Liver (tissue), 9 donors: ENCODE data around the gene ZCCHC14. TPM values are rescaled to one million over a fixed set of nuclear protein-coding genes. Genes with fewer than 3 reads are reported as not detected.

Experiments
- DNase-seq: peaks from one replicate; pipeline ENCODE4 v3.0.0-alpha.2; 2017; ENCODE audit warnings: low spot score
- H3K27ac ChIP-seq, 2 donors: one replicate each; pipeline ENCODE4 v1.7.0; 2013; ENCODE audit warnings: inconsistent platforms in 2 of 2, low read length in 2 of 2, control low read depth in 1 of 2, low read depth in 1 of 2, mild to moderate bottlenecking in 1 of 2
- H3K27me3 ChIP-seq, 4 donors: one replicate each; pipeline versions ENCODE4 v1.6.1 to v1.7.0; 2013; ENCODE audit warnings: low read length in 3 of 4, inconsistent platforms in 1 of 4, mild to moderate bottlenecking in 1 of 4, moderate library complexity in 1 of 4; ENCODE audit not compliant: control insufficient read depth in 4 of 4, insufficient read depth in 4 of 4
- H3K36me3 ChIP-seq, 4 donors: one replicate each; pipeline versions ENCODE4 v1.6.1 to v1.7.0; 2013; ENCODE audit warnings: low read length in 3 of 4, mild to moderate bottlenecking in 3 of 4, low read depth in 1 of 4, moderate library complexity in 1 of 4; ENCODE audit not compliant: control insufficient read depth in 4 of 4, insufficient read depth in 3 of 4
- H3K4me1 ChIP-seq, 4 donors: one replicate each; pipeline versions ENCODE4 v1.6.1 to v1.7.0; 2013; ENCODE audit warnings: low read length in 3 of 4, mild to moderate bottlenecking in 3 of 4, moderate library complexity in 1 of 4; ENCODE audit not compliant: control insufficient read depth in 4 of 4, insufficient read depth in 4 of 4
- H3K4me3 ChIP-seq, 3 donors: one replicate each; pipeline versions ENCODE4 v1.6.1 to v1.7.0; 2013; ENCODE audit warnings: low read length in 3 of 3, control low read depth in 1 of 3, low read depth in 1 of 3, mild to moderate bottlenecking in 1 of 3
- H3K9ac ChIP-seq, 2 donors: one replicate each; pipeline ENCODE4 v1.7.0; 2013; ENCODE audit warnings: low read length in 2 of 2, mild to moderate bottlenecking in 2 of 2, moderate library complexity in 2 of 2, control low read depth in 1 of 2, low read depth in 1 of 2
- H3K9me3 ChIP-seq, 4 donors: one replicate each; pipeline versions ENCODE4 v1.6.1 to v1.7.0; 2013; ENCODE audit warnings: low read length in 3 of 4; ENCODE audit not compliant: control insufficient read depth in 4 of 4
- ATF3 ChIP-seq: IDR thresholded peaks from 2 replicates; pipeline ENCODE4 v1.6.1; 2016; ENCODE audit warnings: antibody characterized with exemption
- CTCF ChIP-seq: fragments of 150-350 bp; IDR thresholded peaks from 2 replicates; pipeline ENCODE4 v1.5.1; 2017; ENCODE audit warnings: improper control_type of control experiment, low read depth, low read length; ENCODE audit not compliant: missing input control
- EGR1 ChIP-seq, 2 donors: IDR thresholded peaks; 2 replicates each; pipeline ENCODE4 v1.6.1; 2016 to 2018; ENCODE audit warnings: antibody characterized with exemption in 2 of 2, low read depth in 2 of 2
- FOXA1 ChIP-seq: IDR thresholded peaks from 2 replicates; pipeline ENCODE4 v1.6.1; 2016; ENCODE audit warnings: antibody characterized with exemption
- FOXA2 ChIP-seq: IDR thresholded peaks from 2 replicates; pipeline ENCODE4 v1.6.1; 2016; ENCODE audit warnings: antibody characterized with exemption
- GABPA ChIP-seq, 2 donors: IDR thresholded peaks in 1 of 2; conservative IDR thresholded peaks in 1 of 2; 2 replicates each; pipeline ENCODE4 v1.6.1; 2016; ENCODE audit warnings: antibody characterized with exemption in 2 of 2, mild to moderate bottlenecking in 1 of 2, moderate library complexity in 1 of 2
- HNF4A ChIP-seq, 2 donors: conservative IDR thresholded peaks; 2 replicates each; pipeline ENCODE4 v1.6.1; 2016; ENCODE audit warnings: antibody characterized with exemption in 2 of 2, mild to moderate bottlenecking in 2 of 2
- HNF4G ChIP-seq: IDR thresholded peaks from 2 replicates; pipeline ENCODE4 v1.6.1; 2016; ENCODE audit warnings: antibody characterized with exemption
- JUND ChIP-seq, 2 donors: IDR thresholded peaks; 2 replicates each; pipeline ENCODE4 v1.6.1; 2016; ENCODE audit warnings: antibody characterized with exemption in 2 of 2
- MAX ChIP-seq: IDR thresholded peaks from 2 replicates; pipeline ENCODE4 v1.6.1; 2016; ENCODE audit warnings: antibody characterized with exemption
- NR2F2 ChIP-seq: IDR thresholded peaks from 2 replicates; pipeline ENCODE4 v1.6.1; 2016; ENCODE audit warnings: antibody characterized with exemption
- RAD21 ChIP-seq, 2 donors: IDR thresholded peaks; 2 replicates each; pipeline ENCODE4 v1.6.1; 2016; ENCODE audit warnings: antibody characterized with exemption in 2 of 2, mild to moderate bottlenecking in 2 of 2
- REST ChIP-seq: IDR thresholded peaks from 2 replicates; pipeline ENCODE4 v1.6.1; 2016; ENCODE audit warnings: antibody characterized with exemption, mild to moderate bottlenecking
- TAF1 ChIP-seq: conservative IDR thresholded peaks from 2 replicates; pipeline ENCODE4 v1.6.1; 2016; ENCODE audit warnings: antibody characterized with exemption, mild to moderate bottlenecking
- YY1 ChIP-seq: IDR thresholded peaks from 2 replicates; pipeline ENCODE4 v1.6.1; 2016; ENCODE audit warnings: antibody characterized with exemption, mild to moderate bottlenecking
- WGBS: extraction: QIAGEN DNeasy Blood & Tissue Kit; methylation state at CpG from one replicate; pipeline ENCODE4 v1.1.7; 2013; 5-methylcytosine and 5-hydroxymethylcytosine counted together
- polyA plus RNA-seq, 2 donors: library from polyadenylated mRNA; stranded (reverse) in 1 of 2; unstranded in 1 of 2; fragments of 200-250 nt in 1 of 2; fragments of >200 nt in 1 of 2; fragmentation: Nextera tagmentation in 1 of 2; extraction: Ambion mirVana in 1 of 2; gene quantifications; one replicate each; pipeline versions ENCODE4 v1.2.1 to v1.2.3, GENCODE V29; 2013 to 2015
- total RNA-seq, 2 donors: library from RNA; depleted of rRNA; stranded (reverse); fragments of >200 nt; gene quantifications; one replicate each; pipeline ENCODE4 v1.2.3, GENCODE V29; 2014
- donor health status: healthy.
- donor health status: healthy.
- donor health status: healthy.
- donor health status: healthy.
- donor health status: healthy.

The ZCCHC14 gene
- total and polyA plus RNA-seq, 4 donors = 6.3 to 21.7 (median 8.0) TPM

DNA sequence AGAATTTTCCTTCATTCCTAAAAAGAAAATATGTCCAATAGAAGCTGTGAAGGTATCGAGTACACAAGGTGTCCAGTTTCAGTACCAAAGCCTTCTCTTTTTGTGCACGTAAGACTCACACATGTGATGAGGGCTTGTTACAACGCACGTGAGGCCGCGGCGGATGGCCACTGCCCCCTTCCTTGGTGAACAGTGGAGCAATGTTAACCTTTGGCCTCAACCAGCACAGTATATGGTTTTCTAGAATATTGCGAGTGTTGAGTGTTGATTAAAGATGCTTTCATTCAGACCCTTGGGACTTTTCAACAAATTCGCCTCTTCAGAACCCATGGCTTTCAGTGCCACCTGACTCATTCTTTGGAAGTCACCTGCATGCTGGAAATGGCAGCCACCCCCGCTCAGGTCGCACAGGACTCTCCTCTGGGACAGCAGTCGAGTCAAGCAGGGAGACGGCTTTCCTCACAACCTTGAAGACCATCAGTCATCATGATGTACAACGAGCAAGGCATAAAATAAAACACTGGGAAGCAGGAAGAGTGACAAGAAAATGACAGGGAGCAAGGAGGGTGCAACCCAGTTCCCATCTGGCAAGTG, 86.2 kb downstream of the ZCCHC14 start (continued):
- TF ChIP-seq FOXA2 (no peak), HNF4A (conservative IDR thresholded peaks at IDR 0.05) (no peak), TAF1 (no peak)

- DNase-seq = no peak
- no peaks in the 10 kb centered on the region for H3K27me3 ChIP-seq
- 94% methylated on average over 19 of the region's 19 CpGs for WGBS
- no peak for TF ChIP-seq GABPA (IDR thresholded peaks at IDR 0.05 in 1 of 2, conservative IDR thresholded peaks at IDR 0.05 in 1 of 2)
- TF ChIP-seq RAD21 (IDR thresholded peaks at IDR 0.05) = no peak
- no peak for TF ChIP-seq HNF4G
- no peak for TF ChIP-seq FOXA1
- TF ChIP-seq FOXA2 = no peak
- no peak for TF ChIP-seq YY1
- TF ChIP-seq TAF1 = no peak
- TF ChIP-seq CTCF = no peak
- no peak for TF ChIP-seq NR2F2
- TF ChIP-seq EGR1 (IDR thresholded peaks at IDR 0.05; ENCODE audit: low read depth in 2 of 2) = no peak
- no peak for TF ChIP-seq JUND (IDR thresholded peaks at IDR 0.05)
- no peak for TF ChIP-seq REST
- TF ChIP-seq ATF3 = no peak
- no peak for TF ChIP-seq MAX
- no peak overlapping the region for H3K27ac ChIP-seq
- no peak overlapping the region for H3K9ac ChIP-seq
- no peaks in the 10 kb centered on the region for H3K4me1 ChIP-seq
- no peak overlapping the region for H3K4me3 ChIP-seq
- peaks cover 18 to 65% (median 38%) of the 10 kb centered on the region in 4 donors for H3K36me3 ChIP-seq
- H3K9me3 ChIP-seq = no peaks in the 10 kb centered on the region
These were observed 87.8 kb downstream of the ZCCHC14 start for GRCh38 chr16:87404764-87405625.
